ENCODE results near the gene PNKP.

Gene PNKP

GRCh38 chr19:49866933-49867782 lies at the start of gene PNKP:
Gene PNKP, minus strand, starts transcription at chr19:49867576. Its CDS starts 372 bp downstream, at chr19:49867204.
- DNase-seq (ENCODE audit: low read depth in 1 of 2, low spot score in 1 of 2): peak; percentile 74 to 90

- no peak for DNase-seq (ENCODE audit: low read depth in 1 of 2, low spot score in 1 of 2)
Observed at GRCh38 chr19:49915271-49915670, 47.9 kb upstream of the PNKP start.

GRCh38 chr19:49913720-49914119 lies 46.3 kb upstream of the PNKP start:
- DNase-seq (ENCODE audit: low read depth in 1 of 2, low spot score in 1 of 2): no peak

GRCh38 chr19:49912965-49913685 lies 45.7 kb upstream of the PNKP start:
- DNase-seq (ENCODE audit: low read depth in 1 of 2, low spot score in 1 of 2): no peak

- DNase-seq (ENCODE audit: low read depth in 1 of 2, low spot score in 1 of 2): peak in 1 of 2 donors; percentile 34
Observed at GRCh38 chr19:49911381-49912145, 44.2 kb upstream of the PNKP start.

- DNase-seq (ENCODE audit: low read depth in 1 of 2, low spot score in 1 of 2): no peak
Observed at GRCh38 chr19:49910179-49910578, 42.8 kb upstream of the PNKP start.

- no peak for DNase-seq (ENCODE audit: low read depth in 1 of 2, low spot score in 1 of 2)
Observed at GRCh38 chr19:49908480-49909420, 41.4 kb upstream of the PNKP start.

- DNase-seq (ENCODE audit: low read depth in 1 of 2, low spot score in 1 of 2): no peak
Observed at GRCh38 chr19:49907745-49908446, 40.5 kb upstream of the PNKP start.

- DNase-seq (ENCODE audit: low read depth in 1 of 2, low spot score in 1 of 2): no peak
Observed at GRCh38 chr19:49906879-49907564, 39.6 kb upstream of the PNKP start.

GRCh38 chr19:49904136-49904535 lies 36.8 kb upstream of the PNKP start:
- no peak for DNase-seq (ENCODE audit: low read depth in 1 of 2, low spot score in 1 of 2)

GRCh38 chr19:49896863-49897621 lies 29.7 kb upstream of the PNKP start, which contains the start of gene IL4I1:
Gene IL4I1, minus strand, starts transcription at chr19:49896887. Its CDS starts 727 bp downstream, at chr19:49896160.
- DNase-seq (ENCODE audit: low read depth in 1 of 2, low spot score in 1 of 2): peak; percentile 37 to 48

- no peak for DNase-seq (ENCODE audit: low read depth in 1 of 2, low spot score in 1 of 2)
Observed at GRCh38 chr19:49895566-49896297, 28.4 kb upstream of the PNKP start.

GRCh38 chr19:49894879-49895565 lies 27.6 kb upstream of the PNKP start:
- no peak for DNase-seq (ENCODE audit: low read depth in 1 of 2, low spot score in 1 of 2)

GRCh38 chr19:49894011-49894664 lies 26.8 kb upstream of the PNKP start:
- no peak for DNase-seq (ENCODE audit: low read depth in 1 of 2, low spot score in 1 of 2)

GRCh38 chr19:49892716-49893115 lies 25.3 kb upstream of the PNKP start:
- DNase-seq (ENCODE audit: low read depth in 1 of 2, low spot score in 1 of 2): no peak

- DNase-seq (ENCODE audit: low read depth in 1 of 2, low spot score in 1 of 2): no peak
Observed at GRCh38 chr19:49891393-49891792, 24.0 kb upstream of the PNKP start.
